Esophagus (tissue), 2 donors: ENCODE measurements around the gene CDK5RAP2. TPM values are rescaled to one million over a fixed set of nuclear protein-coding genes. Genes with fewer than 3 reads are reported as not detected.

Experiments used
- H3K27ac ChIP-seq, 2 donors: one replicate each; pipeline ENCODE4 v1.5.1; 2013; ENCODE audit warnings: low read depth in 2 of 2, mild to moderate bottlenecking in 2 of 2, inconsistent platforms in 1 of 2, low read length in 1 of 2, moderate library complexity in 1 of 2
- H3K27me3 ChIP-seq, 2 donors: one replicate each; pipeline ENCODE4 v1.6.1; 2013; ENCODE audit warnings: low read length in 2 of 2, control low read depth in 1 of 2, mild to moderate bottlenecking in 1 of 2; ENCODE audit not compliant: insufficient read depth in 2 of 2, control insufficient read depth in 1 of 2
- H3K36me3 ChIP-seq, 2 donors: one replicate each; pipeline ENCODE4 v1.6.1; 2013; ENCODE audit warnings: low read length in 1 of 2; ENCODE audit not compliant: control insufficient read depth in 2 of 2, insufficient read depth in 2 of 2
- H3K4me1 ChIP-seq, 2 donors: one replicate each; pipeline ENCODE4 v1.6.1; 2013; ENCODE audit warnings: low read length in 1 of 2; ENCODE audit not compliant: control insufficient read depth in 2 of 2, insufficient read depth in 2 of 2
- H3K4me3 ChIP-seq, 2 donors: one replicate each; pipeline ENCODE4 v1.5.1; 2013; ENCODE audit warnings: low read length in 2 of 2, mild to moderate bottlenecking in 2 of 2, low read depth in 1 of 2, moderate library complexity in 1 of 2
- H3K9me3 ChIP-seq, 2 donors: one replicate each; pipeline ENCODE4 v1.6.1; 2013; ENCODE audit warnings: mild to moderate bottlenecking in 2 of 2, low read depth in 1 of 2, low read length in 1 of 2, moderate library complexity in 1 of 2; ENCODE audit not compliant: control insufficient read depth in 2 of 2, insufficient read depth in 1 of 2
- WGBS, 2 donors: extraction: QIAGEN DNeasy Blood & Tissue Kit; methylation state at CpG; one replicate each; pipeline ENCODE4 v1.1.7; 2013; 5-methylcytosine and 5-hydroxymethylcytosine counted together
- polyA plus RNA-seq, 2 donors: library from polyadenylated mRNA; stranded (reverse); fragments of 200-250 nt; gene quantifications; one replicate each; pipeline ENCODE4 v1.2.3, GENCODE V29; 2013
- donor health status: healthy with polysubstance abuse.
- donor health status: Bipolar disorder and iron deficiency.

CDK5RAP2 gene
- polyA plus RNA-seq, 2 donors = 18.6 to 20.4 TPM

- no peaks in the 10 kb centered on the region for H3K9me3 ChIP-seq
- H3K36me3 ChIP-seq = peaks cover 22 to 37% of the 10 kb centered on the region in 2 donors
- WGBS, 2 donors = 95% methylated on average over 6 of the region's 6 CpGs
- H3K4me3 ChIP-seq = no peak overlapping the region
- H3K27me3 ChIP-seq = no peaks in the 10 kb centered on the region
- no peak overlapping the region for H3K27ac ChIP-seq
- H3K4me1 ChIP-seq = no peaks in the 10 kb centered on the region
These were observed 183.0 kb downstream of the CDK5RAP2 start for GRCh38 chr9:120396931-120397330.

GRCh38 chr9:120396418-120396817 is 183.5 kb downstream of the CDK5RAP2 start:
- Histone ChIP-seq H3K27me3 (no peaks in the 10 kb centered on the region), H3K27ac (no peak overlapping the region), H3K36me3 (peaks cover 27 to 42% of the 10 kb centered on the region in 2 donors), H3K9me3 (no peaks in the 10 kb centered on the region), H3K4me3 (no peak overlapping the region), H3K4me1 (no peaks in the 10 kb centered on the region)
- WGBS, 2 donors = 85 to 92% methylated on average over 3 of the region's 3 CpGs

- peaks cover 24 to 41% of the 10 kb centered on the region in 2 donors for H3K36me3 ChIP-seq
- no peak overlapping the region for H3K27ac ChIP-seq
- H3K4me3 ChIP-seq = no peak overlapping the region
- H3K9me3 ChIP-seq = no peaks in the 10 kb centered on the region
- no peaks in the 10 kb centered on the region for H3K27me3 ChIP-seq
- no peaks in the 10 kb centered on the region for H3K4me1 ChIP-seq
- WGBS, 2 donors = 92 to 93% methylated on average over 7 of the region's 7 CpGs
These were observed 184.6 kb downstream of the CDK5RAP2 start for GRCh38 chr9:120395376-120395775.

- Histone ChIP-seq H3K4me1 (no peaks in the 10 kb centered on the region), H3K36me3 (peaks cover 20 to 42% of the 10 kb centered on the region in 2 donors), H3K27me3 (no peaks in the 10 kb centered on the region), H3K4me3 (no peak overlapping the region), H3K9me3 (no peaks in the 10 kb centered on the region), H3K27ac (no peak overlapping the region)
- 82 to 84% methylated on average over 13 of the region's 13 CpGs for WGBS, 2 donors
These were observed 185.8 kb downstream of the CDK5RAP2 start for GRCh38 chr9:120394058-120394669.

GRCh38 chr9:120393386-120394057 is 186.4 kb downstream of the CDK5RAP2 start:
- no peak overlapping the region for H3K27ac ChIP-seq
- 80 to 82% methylated on average over 7 of the region's 7 CpGs for WGBS, 2 donors

GRCh38 chr9:120392711-120393110 is 187.3 kb downstream of the CDK5RAP2 start:
- WGBS, 2 donors = 93 to 95% methylated on average over 8 of the region's 8 CpGs
- no peaks in the 10 kb centered on the region for H3K9me3 ChIP-seq
- no peak overlapping the region for H3K27ac ChIP-seq
- H3K4me3 ChIP-seq = no peak overlapping the region
- no peaks in the 10 kb centered on the region for H3K27me3 ChIP-seq
- H3K36me3 ChIP-seq = peaks cover 26 to 49% of the 10 kb centered on the region in 2 donors
- no peaks in the 10 kb centered on the region for H3K4me1 ChIP-seq

More at GRCh38 chr9:120393386-120394057, 186.4 kb downstream of the CDK5RAP2 start:
- H3K9me3 ChIP-seq = no peaks in the 10 kb centered on the region
- H3K27me3 ChIP-seq = no peaks in the 10 kb centered on the region
- H3K36me3 ChIP-seq = peaks cover 24 to 42% of the 10 kb centered on the region in 2 donors
- no peaks in the 10 kb centered on the region for H3K4me1 ChIP-seq
- H3K4me3 ChIP-seq = no peak overlapping the region

GRCh38 chr9:120392245-120392644 is 187.7 kb downstream of the CDK5RAP2 start:
- Histone ChIP-seq H3K9me3 (no peaks in the 10 kb centered on the region), H3K4me1 (no peaks in the 10 kb centered on the region), H3K36me3 (peaks cover 26 to 49% of the 10 kb centered on the region in 2 donors), H3K27me3 (no peaks in the 10 kb centered on the region), H3K4me3 (no peak overlapping the region), H3K27ac (no peak overlapping the region)
- WGBS, 2 donors = 94 to 98% methylated on average over 5 of the region's 5 CpGs

GRCh38 chr9:120391691-120392090 is 188.3 kb downstream of the CDK5RAP2 start:
- Histone ChIP-seq H3K36me3 (peaks cover 26 to 49% of the 10 kb centered on the region in 2 donors), H3K27ac (no peak overlapping the region), H3K9me3 (no peaks in the 10 kb centered on the region), H3K4me3 (no peak overlapping the region), H3K4me1 (peaks cover 0 to 2% of the 10 kb centered on the region in 2 donors), H3K27me3 (no peaks in the 10 kb centered on the region)
- WGBS, 2 donors = 95% methylated on average over 5 of the region's 5 CpGs

- no peaks in the 10 kb centered on the region for H3K9me3 ChIP-seq
- H3K4me3 ChIP-seq = no peak overlapping the region
- no peaks in the 10 kb centered on the region for H3K27me3 ChIP-seq
- WGBS, 2 donors = 80 to 86% methylated on average over 12 of the region's 12 CpGs
- H3K27ac ChIP-seq = no peak overlapping the region
- H3K4me1 ChIP-seq = peaks cover 0 to 4% of the 10 kb centered on the region in 2 donors
- H3K36me3 ChIP-seq = peaks cover 26 to 50% of the 10 kb centered on the region in 2 donors
These were observed 189.3 kb downstream of the CDK5RAP2 start for GRCh38 chr9:120390637-120391190.
